Head of caudate nucleus (tissue), 42 donors: ENCODE data around the gene GSTT2B.
"Not testable (repeated sequence)": the region's sequence is repeated elsewhere in the genome, so short reads cannot be mapped to it uniquely, and the experiment has no call there.

Experiments
- DNase-seq, 42 donors: peaks; one replicate each; pipeline versions ENCODE4 v3.0.0 to v3.0.0-alpha.2; 2020 to 2021; ENCODE audit warnings: mixed read lengths in 7 of 42
- intact Hi-C: fragments of 100-400 bp; cut with DNase I; formaldehyde crosslinking; loops from one replicate; pipeline ENCODE4 v1.15.0; 2022

The GSTT2B gene

GRCh38 chr22:23961084-23961771, at the start of gene GSTT2B:
Gene GSTT2B, minus strand, starts transcription at chr22:23961195. Its CDS starts 64 bp downstream, at chr22:23961131.
- DNase-seq, intact Hi-C loops: not testable (repeated sequence)

DNA sequence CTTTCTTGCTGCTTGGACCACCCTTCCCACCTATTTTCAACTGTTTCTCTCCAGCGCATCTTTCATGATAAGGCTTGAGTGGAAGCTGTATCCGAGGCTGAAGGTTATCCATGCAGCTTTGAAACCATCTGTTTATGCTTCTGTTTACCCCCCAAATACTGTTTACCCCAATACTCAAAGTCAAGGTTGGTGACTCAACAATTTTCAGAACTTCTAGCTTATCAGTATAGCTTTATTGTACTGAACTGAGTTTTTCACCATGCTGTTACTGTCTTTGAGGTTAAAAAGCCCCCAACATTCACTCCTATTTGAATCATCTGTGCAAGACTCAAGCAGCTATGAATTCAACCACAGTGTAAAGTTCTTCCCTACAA, 49.0 kb upstream of the GSTT2B start:
- intact Hi-C loops = no loop called here
- DNase-seq = no peak

DNA sequence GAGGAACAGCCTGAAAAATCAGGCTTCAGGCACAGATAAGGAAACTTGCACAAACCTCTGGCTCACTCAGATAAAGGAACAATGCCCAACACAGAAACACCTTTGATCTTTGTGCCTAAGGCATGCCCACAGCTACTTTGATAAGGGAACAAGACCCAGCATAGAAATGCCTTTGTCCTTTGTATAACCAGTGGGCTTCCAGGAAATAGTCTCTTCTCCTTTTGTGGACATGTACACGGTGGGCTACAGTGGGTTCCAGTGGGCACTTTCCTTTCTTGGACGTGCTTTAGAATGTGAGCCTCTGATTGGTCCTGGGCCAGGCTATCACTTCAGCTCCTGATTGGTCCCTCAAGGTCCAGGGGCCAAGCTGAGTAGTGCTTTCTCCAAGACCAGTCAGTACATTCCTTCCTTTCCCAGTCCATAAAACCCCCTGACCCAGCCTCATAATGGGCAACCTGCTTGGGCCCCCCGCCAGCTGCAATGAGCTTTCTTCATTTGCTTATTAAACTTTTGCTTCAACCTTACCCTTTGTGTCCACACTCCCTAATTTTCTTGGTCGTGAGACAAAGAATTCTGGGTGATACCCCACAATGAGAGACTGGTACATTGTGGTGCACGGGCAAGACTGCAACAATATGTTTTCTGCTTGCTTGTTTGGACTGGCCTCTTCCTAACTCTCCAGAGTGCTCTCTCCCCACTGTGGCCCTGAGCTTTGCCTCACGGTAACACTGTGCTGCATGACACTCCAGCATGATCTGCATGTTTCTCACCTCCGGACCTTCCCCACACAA, 48.4 kb upstream of the GSTT2B start:
- no peak for DNase-seq
- intact Hi-C loops = no loop called here

- no peak for DNase-seq
- intact Hi-C loops = no loop called here
Measured at GRCh38 chr22:24008381-24009226, 47.6 kb upstream of the GSTT2B start.

DNA sequence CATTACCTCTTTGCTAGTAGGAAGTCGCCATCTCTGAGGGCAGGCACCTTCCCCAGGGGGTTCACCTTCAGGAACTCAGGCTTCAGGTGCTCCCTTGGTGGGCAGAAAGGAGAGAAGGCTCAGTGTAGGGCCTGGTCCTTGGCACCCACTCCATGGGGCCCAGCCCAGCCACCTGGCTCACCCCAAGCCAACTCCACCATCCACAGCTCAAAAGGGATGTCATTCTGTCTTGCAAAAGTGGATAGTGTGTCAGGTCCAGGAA, 47.0 kb upstream of the GSTT2B start:
- no peak for DNase-seq
- intact Hi-C loops = no loop called here

DNA sequence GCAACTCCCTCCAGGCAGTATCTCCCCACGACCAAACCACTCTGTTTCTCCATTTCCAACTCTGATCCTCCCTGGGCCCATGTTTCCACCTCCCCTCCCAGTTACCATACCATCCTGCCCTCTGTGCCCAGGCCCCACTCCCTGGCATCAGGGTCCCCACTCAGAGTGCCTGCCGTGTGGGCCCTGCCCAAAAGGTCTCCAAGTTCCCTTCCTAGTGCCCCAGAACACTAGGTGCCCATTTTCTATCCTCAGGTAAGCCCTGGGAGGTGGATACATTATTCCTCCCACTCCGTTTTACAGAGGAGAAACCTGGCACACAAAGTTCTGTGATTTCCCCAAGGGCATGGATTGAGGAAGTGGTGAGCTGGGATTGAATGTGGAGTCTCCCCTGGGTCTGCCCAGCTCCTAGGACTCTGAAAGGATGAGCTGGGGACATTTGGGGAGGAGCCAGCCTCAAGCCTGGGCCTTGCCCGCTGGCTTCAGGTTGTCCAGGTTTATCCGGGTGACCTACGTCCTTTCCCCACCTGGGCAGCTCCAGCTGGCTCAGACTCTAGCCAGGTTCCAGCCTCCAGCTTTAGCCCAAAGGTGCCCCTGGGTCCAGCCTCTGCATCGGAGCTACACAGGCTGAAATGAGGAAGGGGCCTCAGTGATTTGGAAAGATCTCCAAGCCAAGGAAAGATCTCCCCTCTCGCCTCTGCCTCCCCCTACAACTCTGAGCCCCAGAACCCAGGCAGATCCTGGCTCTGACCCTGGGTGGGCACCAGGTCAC, 46.4 kb upstream of the GSTT2B start:
- intact Hi-C loops = no loop called here
- DNase-seq = no peak

DNA sequence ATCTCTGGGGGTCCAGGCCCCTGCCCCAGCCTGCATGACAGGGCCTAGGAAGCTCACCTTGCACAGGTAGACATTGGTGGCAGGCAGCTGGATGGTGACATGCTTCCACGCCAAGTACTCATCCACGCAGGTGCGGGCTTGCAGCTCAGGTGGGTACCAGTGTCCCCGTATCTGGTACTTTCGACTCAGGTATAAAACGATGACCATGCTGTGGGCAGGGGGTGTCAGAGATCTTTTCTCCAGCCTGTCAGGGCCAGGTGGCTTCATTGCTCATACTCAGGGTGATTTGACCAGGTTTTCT, 45.9 kb upstream of the GSTT2B start:
- DNase-seq = no peak
- intact Hi-C loops = no loop called here

GRCh38 chr22:24006207-24006913, 45.4 kb upstream of the GSTT2B start:
- intact Hi-C loops = no loop called here
- DNase-seq = no peak

DNA sequence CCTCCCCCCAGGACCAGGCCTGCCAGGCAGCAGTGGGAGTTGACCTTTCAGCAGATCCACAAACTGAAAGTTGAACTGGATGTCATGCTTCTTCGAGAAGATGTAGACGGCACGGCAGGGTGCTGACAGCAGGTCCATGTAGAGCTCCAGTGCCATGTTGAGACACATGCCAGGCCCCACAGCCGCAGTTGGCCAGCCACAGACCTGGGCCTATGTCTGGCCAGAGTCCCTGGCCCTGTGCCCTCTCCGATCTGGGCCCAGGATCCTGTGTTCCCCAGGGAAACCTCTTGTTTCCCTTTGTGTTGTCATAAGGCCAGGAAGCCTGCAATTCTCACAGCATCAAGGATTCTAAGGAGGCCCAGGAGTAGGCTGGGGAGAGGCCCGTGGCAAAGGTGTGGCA, 44.2 kb upstream of the GSTT2B start, which contains the start of gene GSTT4:
Gene GSTT4, minus strand, starts transcription at position 253 of the 400 bp plus-strand sequence. Its CDS starts 97 bp downstream, at position 156.
- intact Hi-C loops = no loop called here
- DNase-seq = peak in 3 of 42 donors; percentile 4 to 48 (median 16)

GRCh38 chr22:24003887-24004286, 42.9 kb upstream of the GSTT2B start:
- no peak for DNase-seq
- intact Hi-C loops = no loop called here

DNA sequence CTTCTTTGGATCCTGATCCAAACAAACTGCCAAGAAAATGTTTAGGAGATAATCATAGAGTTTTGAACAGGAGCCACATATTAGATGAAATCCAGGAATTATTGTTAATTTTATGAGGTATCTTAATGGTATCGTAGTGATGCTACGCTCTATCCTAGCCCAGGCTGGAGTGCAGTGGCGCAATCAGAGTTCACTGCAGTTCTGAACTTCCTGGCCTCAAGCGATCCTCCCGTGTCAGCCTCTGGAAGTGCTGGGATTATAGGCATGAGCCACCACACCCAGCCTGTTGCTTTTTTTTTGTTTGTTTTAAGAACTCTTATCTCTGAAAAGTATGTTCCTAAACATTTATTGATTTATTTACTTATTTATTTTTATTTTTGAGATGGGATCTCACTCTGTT, 41.9 kb upstream of the GSTT2B start:
- no peak for DNase-seq
- intact Hi-C loops = no loop called here

GRCh38 chr22:24002272-24002671, 41.3 kb upstream of the GSTT2B start:
- intact Hi-C loops = no loop called here

GRCh38 chr22:24001314-24001713, 40.3 kb upstream of the GSTT2B start:
- intact Hi-C loops = no loop called here
- no peak for DNase-seq

More at GRCh38 chr22:24002272-24002671, 41.3 kb upstream of the GSTT2B start:
- no peak for DNase-seq

DNA sequence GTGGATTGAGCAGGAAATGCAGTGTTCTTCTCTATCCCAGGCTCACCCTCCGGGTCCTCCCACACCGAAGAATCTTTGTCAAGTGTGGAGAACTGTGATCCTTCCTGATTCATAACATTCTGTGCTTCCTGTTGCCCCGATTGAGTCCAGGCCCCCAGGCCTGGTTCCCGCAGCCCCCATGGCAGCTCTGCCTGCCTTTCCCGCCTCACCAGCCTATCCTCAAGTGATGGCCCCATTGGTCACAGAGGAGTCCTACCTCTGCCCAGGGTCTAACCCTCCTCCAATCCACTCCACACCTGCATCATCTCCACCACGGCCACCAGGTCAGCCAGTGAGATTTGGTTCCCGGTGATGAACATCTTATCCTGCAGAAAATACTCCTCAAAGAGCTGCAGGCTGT, 38.8 kb upstream of the GSTT2B start:
- intact Hi-C loops = not testable (repeated sequence)

GRCh38 chr22:23997092-23997491, 36.1 kb upstream of the GSTT2B start:
- intact Hi-C loops = no loop called here
- DNase-seq = no peak

More for the DNA sequence above, 38.8 kb upstream of the GSTT2B start:
- not testable (repeated sequence) for DNase-seq

GRCh38 chr22:23993581-23994177, 32.7 kb upstream of the GSTT2B start:
- DNase-seq, intact Hi-C loops: not testable (repeated sequence)

GRCh38 chr22:23993080-23993479, 32.1 kb upstream of the GSTT2B start:
- intact Hi-C loops, DNase-seq: not testable (repeated sequence)

DNA sequence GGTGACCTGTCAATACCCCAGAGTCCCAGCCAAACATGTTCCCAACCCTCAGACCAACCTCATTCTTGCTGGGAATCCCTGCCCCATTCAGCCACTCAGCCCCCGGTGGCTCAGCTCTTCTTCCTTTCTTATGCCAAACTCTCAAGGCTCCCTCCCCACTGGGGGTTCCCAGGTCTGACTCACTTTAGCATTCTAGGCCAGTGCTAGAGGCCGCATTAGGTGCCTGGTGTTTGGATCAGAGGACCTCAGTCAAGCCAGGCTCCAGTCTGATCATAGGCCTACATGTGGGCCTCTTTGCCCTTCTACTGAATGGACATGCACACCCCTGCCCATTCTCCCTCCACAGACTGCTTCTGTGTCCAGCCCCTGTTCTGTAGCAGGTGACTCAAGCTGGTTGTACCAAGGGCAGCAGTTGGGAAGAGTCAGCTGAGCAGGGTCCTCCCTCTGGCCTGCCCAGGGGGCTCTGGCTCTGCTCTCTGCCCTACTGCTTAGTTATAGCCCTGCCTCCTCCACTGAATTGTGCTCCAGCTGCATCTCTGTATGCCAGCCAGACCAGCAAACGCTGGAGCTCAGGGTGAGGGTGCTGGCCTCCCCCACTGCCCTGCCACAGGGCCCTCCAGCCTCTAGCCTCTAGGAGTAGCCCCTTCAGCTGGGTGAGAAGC, 28.7 kb upstream of the GSTT2B start:
- DNase-seq, intact Hi-C loops: not testable (repeated sequence)
